ENCODE results near the gene FREY1. TPM values are rescaled to one million over a fixed set of nuclear protein-coding genes. Genes with fewer than 3 reads are reported as not detected.
A peak's percentile ranks its signal among the peaks of the same experiment; 100 is the strongest.

FREY1 gene
- 0.28 TPM for polyA plus RNA-seq (2013, experiment 1 of 2)
- polyA plus RNA-seq (2013, experiment 2 of 2), result 0.15 TPM

DNA sequence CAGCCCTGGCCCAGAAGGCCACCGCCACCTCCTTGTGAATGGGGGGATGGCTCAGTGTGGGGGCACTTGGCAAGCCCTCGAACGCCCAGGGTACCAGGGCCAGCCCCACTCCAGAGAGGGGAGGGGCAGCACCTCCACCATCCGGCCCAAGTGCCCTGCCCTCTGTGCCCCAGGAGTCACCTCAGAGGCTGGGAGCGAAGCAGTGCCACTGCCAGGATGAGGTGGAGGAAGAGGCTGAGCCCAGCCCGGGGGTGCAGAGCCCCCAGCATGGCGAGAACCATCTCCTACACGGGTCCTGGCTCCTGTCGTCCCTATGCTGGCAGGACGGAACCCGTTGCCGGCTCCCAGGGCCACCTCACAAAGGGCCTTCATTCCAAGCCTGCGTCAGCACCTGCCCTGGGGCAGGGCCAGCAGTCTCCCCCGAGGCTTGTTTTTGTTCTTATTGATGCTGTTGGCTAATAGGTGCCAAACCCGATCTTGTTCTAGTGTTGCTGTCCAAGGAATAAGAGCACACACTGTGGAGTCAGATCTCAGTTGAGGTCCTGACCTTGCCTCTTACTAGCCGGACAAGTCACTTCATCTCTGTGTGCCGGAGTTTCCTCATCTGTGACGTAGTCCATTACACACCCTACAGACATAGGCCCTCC, at the start of gene FREY1:
TSS of gene FREY1 (minus strand) at position 307 of the 647 bp plus-strand sequence. CDS start at position 281, 26 bp downstream.
- Histone ChIP-seq H2BK120ac (ENCODE audit: low read depth, low read length) (no peak within 1 kb of the TSS), H4K91ac (ENCODE audit: low read length) (no peak within 1 kb of the TSS), H3K4me2 (ENCODE audit: low read length, poor library complexity, severe bottlenecking) (no peak within 1 kb of the TSS), H3K14ac (ENCODE audit: low read length in 2 of 2) (no peak within 1 kb of the TSS), H3K23ac (ENCODE audit: low read length in 2 of 2) (no peak within 1 kb of the TSS), H2BK15ac (ENCODE audit: low read depth, poor library complexity, severe bottlenecking) (no peak within 1 kb of the TSS), H2BK5ac (ENCODE audit: low read depth, low read length, poor library complexity, severe bottlenecking) (no peak within 1 kb of the TSS), H3K9ac (ENCODE audit: low read length) (no peak within 1 kb of the TSS), H3K4ac (ENCODE audit: low read depth in 1 of 2, low read length in 2 of 2) (no peak within 1 kb of the TSS), H3K79me1 (replicated peaks; ENCODE audit: low read length, poor library complexity, severe bottlenecking) (no peaks in the 10 kb centered on the region), H3K18ac (ENCODE audit: low read depth in 1 of 2, low read length in 2 of 2) (no peak within 1 kb of the TSS), H2AK5ac (ENCODE audit: low read length, severe bottlenecking) (no peak within 1 kb of the TSS), H3K4me1 (ENCODE audit: control insufficient read depth, insufficient read depth, low read depth, low read length) (peaks cover 7% of the 10 kb centered on the region), H3K9me3 (ENCODE audit: control insufficient read depth, low read length) (no peaks in the 10 kb centered on the region), H3K4me3 (ENCODE audit: insufficient read depth in 1 of 2, low read depth in 1 of 2, low read length in 2 of 2) (no peak within 1 kb of the TSS), H2BK12ac (ENCODE audit: low read length in 2 of 2) (no peak within 1 kb of the TSS), H3K27me3 (ENCODE audit: control insufficient read depth in 1 of 2, insufficient read depth in 1 of 2, low read length in 2 of 2) (no peaks in the 10 kb centered on the region), H3K36me3 (ENCODE audit: control insufficient read depth in 1 of 2, insufficient read depth in 2 of 2, low read depth in 1 of 2, low read length in 2 of 2) (peaks cover 48 to 62% of the 10 kb centered on the region in 2 experiments), H2AFZ (ENCODE audit: low read depth, low read length) (no peak within 1 kb of the TSS), H4K8ac (ENCODE audit: low read length) (no peak within 1 kb of the TSS), H3K27ac (ENCODE audit: low read length, poor library complexity, severe bottlenecking) (no peak within 1 kb of the TSS)
- 88% methylated on average over 18 of the region's 18 CpGs for whole genome bisulfite sequencing
- DNase-seq, result peak; percentile 21

- no peak overlapping the region for H4K91ac ChIP-seq (ENCODE audit: low read length)
- H2AK5ac ChIP-seq (ENCODE audit: low read length, severe bottlenecking), result no peak overlapping the region
- no peak overlapping the region for H3K4ac ChIP-seq (ENCODE audit: low read depth in 1 of 2, low read length in 2 of 2)
- H3K27me3 ChIP-seq (ENCODE audit: control insufficient read depth in 1 of 2, insufficient read depth in 1 of 2, low read length in 2 of 2), result no peaks in the 10 kb centered on the region
- H2AFZ ChIP-seq (ENCODE audit: low read depth, low read length), result no peak overlapping the region
- H3K27ac ChIP-seq (ENCODE audit: low read length, poor library complexity, severe bottlenecking), result no peak overlapping the region
- H3K9ac ChIP-seq (ENCODE audit: low read length), result no peak overlapping the region
- no peaks in the 10 kb centered on the region for H3K9me3 ChIP-seq (ENCODE audit: control insufficient read depth, low read length)
- H2BK12ac ChIP-seq (ENCODE audit: low read length in 2 of 2), result no peak overlapping the region
- DNase-seq, result no peak
- no peak overlapping the region for H4K8ac ChIP-seq (ENCODE audit: low read length)
- H3K4me3 ChIP-seq (ENCODE audit: insufficient read depth in 1 of 2, low read depth in 1 of 2, low read length in 2 of 2), result no peak overlapping the region
- no peak overlapping the region for H2BK15ac ChIP-seq (ENCODE audit: low read depth, poor library complexity, severe bottlenecking)
- H3K18ac ChIP-seq (ENCODE audit: low read depth in 1 of 2, low read length in 2 of 2), result no peak overlapping the region
- H3K36me3 ChIP-seq (ENCODE audit: control insufficient read depth in 1 of 2, insufficient read depth in 2 of 2, low read depth in 1 of 2, low read length in 2 of 2), result peaks cover 22 to 84% of the 10 kb centered on the region in 2 experiments
- no peak overlapping the region for H3K23ac ChIP-seq (ENCODE audit: low read length in 2 of 2)
- H3K4me2 ChIP-seq (ENCODE audit: low read length, poor library complexity, severe bottlenecking), result no peak overlapping the region
- WGBS, result 100% methylated on average over 1 of the region's 1 CpG
- H2BK5ac ChIP-seq (ENCODE audit: low read depth, low read length, poor library complexity, severe bottlenecking), result no peak overlapping the region
- peaks cover 2% of the 10 kb centered on the region for H3K79me1 ChIP-seq (replicated peaks; ENCODE audit: low read length, poor library complexity, severe bottlenecking)
- no peak overlapping the region for H3K14ac ChIP-seq (ENCODE audit: low read length in 2 of 2)
- H2BK120ac ChIP-seq (ENCODE audit: low read depth, low read length), result no peak overlapping the region
- no peaks in the 10 kb centered on the region for H3K4me1 ChIP-seq (ENCODE audit: control insufficient read depth, insufficient read depth, low read depth, low read length)
Observed at GRCh38 chr11:45949992-45950407, 42.9 kb upstream of the FREY1 start.

DNA sequence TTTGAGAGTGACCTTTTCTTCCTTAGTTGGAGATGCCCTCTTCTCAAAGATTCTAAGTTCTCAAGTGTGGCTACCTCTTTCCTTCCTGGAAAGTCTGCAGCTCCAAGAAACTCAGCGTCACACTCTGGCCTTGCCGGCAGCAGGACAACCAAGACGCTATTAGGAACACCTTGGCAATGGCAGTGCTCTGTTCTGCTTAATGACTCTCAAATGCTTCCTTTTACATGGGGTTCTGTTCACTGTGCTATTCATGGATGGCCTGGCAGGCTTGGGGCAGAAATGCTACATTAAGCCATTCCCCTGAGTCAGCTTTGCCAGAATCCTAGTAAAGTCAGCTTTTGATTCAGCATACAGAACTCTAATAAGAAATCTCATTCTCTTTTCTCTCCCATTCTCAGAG, 41.3 kb upstream of the FREY1 start:
- H3K14ac ChIP-seq (ENCODE audit: low read length in 2 of 2), result no peak overlapping the region
- no peak overlapping the region for H4K91ac ChIP-seq (ENCODE audit: low read length)
- no peak overlapping the region for H2BK12ac ChIP-seq (ENCODE audit: low read length in 2 of 2)

GRCh38 chr11:45947885-45948284, 40.8 kb upstream of the FREY1 start:
- no peak for DNase-seq
- H3K9me3 ChIP-seq (ENCODE audit: control insufficient read depth, low read length), result no peaks in the 10 kb centered on the region
- no peak overlapping the region for H3K4ac ChIP-seq (ENCODE audit: low read depth in 1 of 2, low read length in 2 of 2)
- no peak overlapping the region for H2BK15ac ChIP-seq (ENCODE audit: low read depth, poor library complexity, severe bottlenecking)
- no peak overlapping the region for H3K23ac ChIP-seq (ENCODE audit: low read length in 2 of 2)
- peaks cover 29 to 80% of the 10 kb centered on the region in 2 experiments for H3K36me3 ChIP-seq (ENCODE audit: control insufficient read depth in 1 of 2, insufficient read depth in 2 of 2, low read depth in 1 of 2, low read length in 2 of 2)
- no peak overlapping the region for H4K91ac ChIP-seq (ENCODE audit: low read length)
- no CpG with 5 or more reads among the region's 1 CpG for WGBS
- H3K14ac ChIP-seq (ENCODE audit: low read length in 2 of 2), result no peak overlapping the region
- no peak overlapping the region for H2BK120ac ChIP-seq (ENCODE audit: low read depth, low read length)
- no peak overlapping the region for H2AFZ ChIP-seq (ENCODE audit: low read depth, low read length)
- H3K27ac ChIP-seq (ENCODE audit: low read length, poor library complexity, severe bottlenecking), result no peak overlapping the region
- H2AK5ac ChIP-seq (ENCODE audit: low read length, severe bottlenecking), result no peak overlapping the region
- H3K18ac ChIP-seq (ENCODE audit: low read depth in 1 of 2, low read length in 2 of 2), result no peak overlapping the region
- no peak overlapping the region for H3K4me2 ChIP-seq (ENCODE audit: low read length, poor library complexity, severe bottlenecking)
- no peak overlapping the region for H4K8ac ChIP-seq (ENCODE audit: low read length)
- peaks cover 2% of the 10 kb centered on the region for H3K4me1 ChIP-seq (ENCODE audit: control insufficient read depth, insufficient read depth, low read depth, low read length)
- H3K79me1 ChIP-seq (replicated peaks; ENCODE audit: low read length, poor library complexity, severe bottlenecking), result no peaks in the 10 kb centered on the region
- H2BK5ac ChIP-seq (ENCODE audit: low read depth, low read length, poor library complexity, severe bottlenecking), result no peak overlapping the region
- no peaks in the 10 kb centered on the region for H3K27me3 ChIP-seq (ENCODE audit: control insufficient read depth in 1 of 2, insufficient read depth in 1 of 2, low read length in 2 of 2)
- no peak overlapping the region for H2BK12ac ChIP-seq (ENCODE audit: low read length in 2 of 2)
- no peak overlapping the region for H3K4me3 ChIP-seq (ENCODE audit: insufficient read depth in 1 of 2, low read depth in 1 of 2, low read length in 2 of 2)
- H3K9ac ChIP-seq (ENCODE audit: low read length), result no peak overlapping the region

More for the DNA sequence above, 41.3 kb upstream of the FREY1 start:
- peaks cover 29 to 85% of the 10 kb centered on the region in 2 experiments for H3K36me3 ChIP-seq (ENCODE audit: control insufficient read depth in 1 of 2, insufficient read depth in 2 of 2, low read depth in 1 of 2, low read length in 2 of 2)
- no peak overlapping the region for H2AK5ac ChIP-seq (ENCODE audit: low read length, severe bottlenecking)
- no peak overlapping the region for H3K27ac ChIP-seq (ENCODE audit: low read length, poor library complexity, severe bottlenecking)
- H3K79me1 ChIP-seq (replicated peaks; ENCODE audit: low read length, poor library complexity, severe bottlenecking), result no peaks in the 10 kb centered on the region
- H2BK5ac ChIP-seq (ENCODE audit: low read depth, low read length, poor library complexity, severe bottlenecking), result no peak overlapping the region
- H3K18ac ChIP-seq (ENCODE audit: low read depth in 1 of 2, low read length in 2 of 2), result no peak overlapping the region
- WGBS, result 95% methylated on average over 3 of the region's 3 CpGs
- no peak overlapping the region for H3K4me2 ChIP-seq (ENCODE audit: low read length, poor library complexity, severe bottlenecking)
- no peaks in the 10 kb centered on the region for H3K9me3 ChIP-seq (ENCODE audit: control insufficient read depth, low read length)
- H4K8ac ChIP-seq (ENCODE audit: low read length), result no peak overlapping the region
- H2BK120ac ChIP-seq (ENCODE audit: low read depth, low read length), result no peak overlapping the region
- no peak overlapping the region for H3K4ac ChIP-seq (ENCODE audit: low read depth in 1 of 2, low read length in 2 of 2)
- no peak overlapping the region for H2BK15ac ChIP-seq (ENCODE audit: low read depth, poor library complexity, severe bottlenecking)
- DNase-seq, result no peak
- no peak overlapping the region for H3K9ac ChIP-seq (ENCODE audit: low read length)
- no peaks in the 10 kb centered on the region for H3K27me3 ChIP-seq (ENCODE audit: control insufficient read depth in 1 of 2, insufficient read depth in 1 of 2, low read length in 2 of 2)
- no peak overlapping the region for H3K4me3 ChIP-seq (ENCODE audit: insufficient read depth in 1 of 2, low read depth in 1 of 2, low read length in 2 of 2)
- no peak overlapping the region for H2AFZ ChIP-seq (ENCODE audit: low read depth, low read length)
- no peaks in the 10 kb centered on the region for H3K4me1 ChIP-seq (ENCODE audit: control insufficient read depth, insufficient read depth, low read depth, low read length)
- no peak overlapping the region for H3K23ac ChIP-seq (ENCODE audit: low read length in 2 of 2)
